ENCODE measurements around the gene ZBTB5. TPM values are rescaled to one million over a fixed set of nuclear protein-coding genes. Genes with fewer than 3 reads are reported as not detected.

ZBTB5 gene
- total and polyA plus RNA-seq, 2 of the 8 experiments (the other 6 are each of a cell fraction or from before 2014, with no cell fraction given): 13.3 to 14.5 TPM

DNA sequence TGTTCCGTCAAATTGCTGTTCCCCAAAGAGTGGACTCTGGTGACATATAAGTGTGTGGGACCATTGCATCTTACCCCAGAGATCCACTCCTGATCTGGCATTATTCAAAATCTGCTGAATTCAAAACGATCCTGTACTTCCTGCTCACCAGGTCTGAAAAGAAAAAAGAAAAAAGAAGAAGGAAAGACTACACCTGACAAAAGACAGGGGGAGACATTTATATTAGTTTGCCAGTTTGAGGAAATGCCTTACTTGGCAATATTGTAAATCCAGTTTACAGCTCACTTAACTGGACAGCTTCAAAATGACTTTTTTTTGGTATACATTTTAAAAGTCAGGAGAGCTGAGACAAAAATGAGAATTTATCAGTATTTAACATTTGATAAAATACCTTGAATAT lies 57.8 kb downstream of the ZBTB5 start (continued):
- TF ChIP-seq BACH1 (IDR thresholded peaks at IDR 0.05; ENCODE audit: low read length) (peak; percentile 42; the same call in 1 of the 2 replicates), TAF7 (optimal IDR thresholded peaks at IDR 0.05; ENCODE audit: borderline replicate concordance, low read depth, low read length) (no peak), CBX5 (IDR thresholded peaks at IDR 0.05; ENCODE audit: low read depth, low read length) (no peak), BRCA1 (IDR thresholded peaks at IDR 0.05; ENCODE audit: low read depth, low read length) (no peak), CBX8 (IDR thresholded peaks at IDR 0.05; ENCODE audit: borderline replicate concordance, low read depth, low read length) (no peak), SAP30 (IDR thresholded peaks at IDR 0.05; ENCODE audit: insufficient read depth, insufficient replicate concordance, low read length) (no peak)

All from H1 (cell line).